ENCODE measurements around the gene IL20RA.

IL20RA gene

GRCh38 chr6:137019476-137020272 lies 25.1 kb downstream of the IL20RA start:
- no peaks in the 10 kb centered on the region for H3K36me3 ChIP-seq (ENCODE audit: control insufficient read depth, insufficient read depth, low read length)
- no peak overlapping the region for H3K4me3 ChIP-seq (ENCODE audit: low read depth, low read length)
- no peak overlapping the region for H3K9ac ChIP-seq (ENCODE audit: low read length)
- H3K9me3 ChIP-seq (ENCODE audit: control insufficient read depth, insufficient read depth, low read depth, low read length) = peaks cover 7% of the 10 kb centered on the region
- no peak overlapping the region for H3K27ac ChIP-seq (ENCODE audit: low read depth, low read length)
- H3K27me3 ChIP-seq (ENCODE audit: control insufficient read depth, insufficient read depth, low read length) = no peaks in the 10 kb centered on the region
- peaks cover 2% of the 10 kb centered on the region; the same call in 1 of the 2 replicates for H3K4me1 ChIP-seq (ENCODE audit: control insufficient read depth, insufficient read depth, low read length)

DNA sequence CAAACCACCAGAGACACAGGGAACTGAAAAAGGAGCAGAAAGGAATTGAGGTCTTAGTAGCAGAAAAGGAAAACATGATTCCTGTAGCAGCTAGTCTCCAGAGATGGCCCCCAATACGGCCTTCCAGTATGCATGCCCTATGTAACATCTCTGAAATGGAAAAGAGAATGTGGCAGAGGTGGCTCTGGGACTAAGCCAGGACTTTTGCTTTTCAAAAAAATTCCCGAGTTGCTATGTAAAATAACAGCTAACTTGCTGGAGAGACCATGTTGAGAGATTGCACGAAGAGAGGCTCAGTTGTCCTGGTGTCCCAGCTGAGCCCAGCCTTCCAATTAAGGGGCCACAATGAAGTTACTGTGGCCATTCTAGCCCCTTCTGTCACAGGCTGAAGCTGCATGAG lies 27.7 kb downstream of the IL20RA start:
- Histone ChIP-seq H3K4me1 (ENCODE audit: control insufficient read depth, insufficient read depth, low read length) (peaks cover 5% of the 10 kb centered on the region; the same call in 1 of the 2 replicates), H3K4me3 (ENCODE audit: low read depth, low read length) (no peak overlapping the region), H3K27me3 (ENCODE audit: control insufficient read depth, insufficient read depth, low read length) (no peaks in the 10 kb centered on the region), H3K27ac (ENCODE audit: low read depth, low read length) (no peak overlapping the region), H3K36me3 (ENCODE audit: control insufficient read depth, insufficient read depth, low read length) (no peaks in the 10 kb centered on the region), H3K9me3 (ENCODE audit: control insufficient read depth, insufficient read depth, low read depth, low read length) (peaks cover 7% of the 10 kb centered on the region), H3K9ac (ENCODE audit: low read length) (no peak overlapping the region)

DNA sequence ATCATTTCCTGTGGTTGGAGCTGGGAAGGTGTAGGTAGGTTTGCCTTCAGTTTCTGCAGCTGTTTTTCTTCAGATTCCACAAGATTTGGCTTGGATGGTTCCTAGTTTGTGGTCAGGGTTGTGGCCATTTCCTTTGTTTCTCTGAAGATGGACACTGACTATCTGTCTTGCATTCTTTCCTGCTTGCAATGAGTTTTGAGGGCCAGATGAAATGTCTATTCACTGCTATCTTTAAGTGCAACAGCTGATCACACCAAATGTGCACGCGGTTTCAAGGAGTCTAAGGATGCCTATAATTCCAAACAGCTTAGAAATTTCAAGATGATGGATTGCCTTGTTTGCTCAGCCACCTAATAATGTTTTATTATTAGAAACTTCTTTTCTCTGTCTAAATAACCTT lies 28.4 kb downstream of the IL20RA start:
- Histone ChIP-seq H3K9me3 (ENCODE audit: control insufficient read depth, insufficient read depth, low read depth, low read length) (peaks cover 7% of the 10 kb centered on the region), H3K27me3 (ENCODE audit: control insufficient read depth, insufficient read depth, low read length) (no peaks in the 10 kb centered on the region), H3K27ac (ENCODE audit: low read depth, low read length) (no peak overlapping the region), H3K9ac (ENCODE audit: low read length) (no peak overlapping the region), H3K4me3 (ENCODE audit: low read depth, low read length) (no peak overlapping the region), H3K36me3 (ENCODE audit: control insufficient read depth, insufficient read depth, low read length) (no peaks in the 10 kb centered on the region), H3K4me1 (ENCODE audit: control insufficient read depth, insufficient read depth, low read length) (peaks cover 5% of the 10 kb centered on the region; the same call in 1 of the 2 replicates)

DNA sequence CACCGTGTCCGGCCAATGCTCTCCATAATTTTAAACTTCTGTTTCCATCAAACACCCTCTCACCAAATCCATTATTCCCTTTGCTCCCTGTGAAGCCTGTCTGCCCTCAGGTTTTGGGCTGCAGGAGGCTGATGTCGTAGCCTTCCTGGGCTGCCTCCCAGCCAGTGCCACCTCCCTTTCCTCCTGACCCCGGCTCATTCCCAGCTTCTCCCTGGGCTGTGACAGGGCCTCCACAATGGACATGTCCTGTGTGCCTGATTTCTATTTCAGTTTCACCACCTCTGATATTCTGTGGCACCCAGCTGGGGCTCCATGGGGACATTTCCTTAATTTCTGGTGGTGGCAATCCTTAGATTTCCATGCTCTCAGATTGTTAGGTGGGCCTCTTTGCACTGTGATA lies 28.8 kb downstream of the IL20RA start:
- H3K9ac ChIP-seq (ENCODE audit: low read length) = no peak overlapping the region
- no peak overlapping the region for H3K27ac ChIP-seq (ENCODE audit: low read depth, low read length)
- H3K4me1 ChIP-seq (ENCODE audit: control insufficient read depth, insufficient read depth, low read length) = peaks cover 5% of the 10 kb centered on the region; the same call in 1 of the 2 replicates
- no peak overlapping the region for H3K4me3 ChIP-seq (ENCODE audit: low read depth, low read length)
- H3K9me3 ChIP-seq (ENCODE audit: control insufficient read depth, insufficient read depth, low read depth, low read length) = peaks cover 7% of the 10 kb centered on the region
- H3K36me3 ChIP-seq (ENCODE audit: control insufficient read depth, insufficient read depth, low read length) = no peaks in the 10 kb centered on the region
- no peaks in the 10 kb centered on the region for H3K27me3 ChIP-seq (ENCODE audit: control insufficient read depth, insufficient read depth, low read length)

GRCh38 chr6:137013738-137014602 lies 30.8 kb downstream of the IL20RA start:
- Histone ChIP-seq H3K9me3 (ENCODE audit: control insufficient read depth, insufficient read depth, low read depth, low read length) (no peaks in the 10 kb centered on the region), H3K36me3 (ENCODE audit: control insufficient read depth, insufficient read depth, low read length) (no peaks in the 10 kb centered on the region), H3K4me3 (ENCODE audit: low read depth, low read length) (no peak overlapping the region), H3K4me1 (ENCODE audit: control insufficient read depth, insufficient read depth, low read length) (peaks cover 5% of the 10 kb centered on the region; the same call in 1 of the 2 replicates), H3K9ac (ENCODE audit: low read length) (no peak overlapping the region), H3K27ac (ENCODE audit: low read depth, low read length) (no peak overlapping the region), H3K27me3 (ENCODE audit: control insufficient read depth, insufficient read depth, low read length) (no peaks in the 10 kb centered on the region)

DNA sequence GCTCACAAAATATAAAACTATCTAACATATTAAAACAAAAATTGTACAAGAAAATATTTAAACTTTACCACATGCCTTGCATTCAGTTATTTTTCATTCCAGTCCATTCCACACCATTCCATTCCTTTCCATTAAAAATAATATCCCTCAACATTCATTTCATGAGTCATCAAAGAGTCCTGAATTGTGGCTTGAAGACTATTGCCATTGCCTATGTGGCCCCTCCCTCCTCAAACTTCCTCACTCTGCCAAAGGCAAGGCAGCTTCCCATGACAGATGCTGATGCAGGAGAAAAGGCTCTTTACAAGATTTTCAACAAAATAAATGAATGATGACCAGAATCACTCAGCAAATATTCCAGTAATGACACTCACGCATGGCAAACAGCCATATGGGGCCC lies 31.7 kb downstream of the IL20RA start:
- H3K9me3 ChIP-seq (ENCODE audit: control insufficient read depth, insufficient read depth, low read depth, low read length) = no peaks in the 10 kb centered on the region
- H3K27ac ChIP-seq (ENCODE audit: low read depth, low read length) = no peak overlapping the region
- H3K4me3 ChIP-seq (ENCODE audit: low read depth, low read length) = no peak overlapping the region
- no peaks in the 10 kb centered on the region for H3K36me3 ChIP-seq (ENCODE audit: control insufficient read depth, insufficient read depth, low read length)
- H3K9ac ChIP-seq (ENCODE audit: low read length) = no peak overlapping the region
- peaks cover 5% of the 10 kb centered on the region; the same call in 1 of the 2 replicates for H3K4me1 ChIP-seq (ENCODE audit: control insufficient read depth, insufficient read depth, low read length)
- no peaks in the 10 kb centered on the region for H3K27me3 ChIP-seq (ENCODE audit: control insufficient read depth, insufficient read depth, low read length)

GRCh38 chr6:137011406-137011805 lies 33.4 kb downstream of the IL20RA start:
- no peaks in the 10 kb centered on the region for H3K9me3 ChIP-seq (ENCODE audit: control insufficient read depth, insufficient read depth, low read depth, low read length)
- no peaks in the 10 kb centered on the region for H3K27me3 ChIP-seq (ENCODE audit: control insufficient read depth, insufficient read depth, low read length)
- no peaks in the 10 kb centered on the region for H3K36me3 ChIP-seq (ENCODE audit: control insufficient read depth, insufficient read depth, low read length)
- H3K27ac ChIP-seq (ENCODE audit: low read depth, low read length) = no peak overlapping the region
- H3K4me3 ChIP-seq (ENCODE audit: low read depth, low read length) = no peak overlapping the region
- H3K9ac ChIP-seq (ENCODE audit: low read length) = no peak overlapping the region
- H3K4me1 ChIP-seq (ENCODE audit: control insufficient read depth, insufficient read depth, low read length) = 0 out of 2 replicates have a peak, but pooled peaks cover 3% of the 10 kb centered on the region

DNA sequence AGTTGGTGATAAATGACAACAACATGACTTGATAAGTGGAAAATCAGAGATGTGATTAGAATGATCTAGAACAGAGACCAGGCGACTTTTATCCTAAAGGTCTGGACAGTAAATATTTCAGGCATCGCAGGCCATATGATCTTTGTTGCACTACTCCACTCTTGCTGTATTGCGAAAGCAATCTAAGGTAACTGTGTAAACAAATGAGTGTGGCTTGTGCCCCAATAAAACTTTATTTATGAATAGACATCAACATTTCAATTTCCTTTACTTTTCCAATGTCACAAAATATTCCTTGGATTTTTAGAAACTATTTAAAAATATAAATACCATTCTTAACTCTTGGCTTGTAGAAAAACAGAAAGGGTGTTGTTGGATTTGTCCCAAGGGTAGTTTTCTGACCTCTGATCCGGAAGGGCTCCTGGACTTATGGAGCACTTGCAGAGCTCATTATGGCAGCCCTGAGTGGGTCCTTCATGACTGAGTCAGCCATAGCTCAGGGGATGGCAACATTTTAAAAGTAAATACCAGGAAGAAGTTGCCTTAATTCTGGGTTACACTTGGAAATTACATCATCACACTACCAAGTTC lies 34.5 kb downstream of the IL20RA start:
- Histone ChIP-seq H3K4me1 (ENCODE audit: control insufficient read depth, insufficient read depth, low read length) (0 out of 2 replicates have a peak, but pooled peaks cover 3% of the 10 kb centered on the region), H3K9ac (ENCODE audit: low read length) (no peak overlapping the region), H3K36me3 (ENCODE audit: control insufficient read depth, insufficient read depth, low read length) (no peaks in the 10 kb centered on the region), H3K9me3 (ENCODE audit: control insufficient read depth, insufficient read depth, low read depth, low read length) (no peaks in the 10 kb centered on the region), H3K27ac (ENCODE audit: low read depth, low read length) (no peak overlapping the region), H3K27me3 (ENCODE audit: control insufficient read depth, insufficient read depth, low read length) (no peaks in the 10 kb centered on the region), H3K4me3 (ENCODE audit: low read depth, low read length) (no peak overlapping the region)

GRCh38 chr6:137008204-137008603 lies 36.6 kb downstream of the IL20RA start:
- Histone ChIP-seq H3K4me1 (ENCODE audit: control insufficient read depth, insufficient read depth, low read length) (no peaks in the 10 kb centered on the region), H3K27me3 (ENCODE audit: control insufficient read depth, insufficient read depth, low read length) (no peaks in the 10 kb centered on the region), H3K27ac (ENCODE audit: low read depth, low read length) (no peak overlapping the region), H3K36me3 (ENCODE audit: control insufficient read depth, insufficient read depth, low read length) (no peaks in the 10 kb centered on the region), H3K9ac (ENCODE audit: low read length) (no peak overlapping the region), H3K4me3 (ENCODE audit: low read depth, low read length) (no peak overlapping the region), H3K9me3 (ENCODE audit: control insufficient read depth, insufficient read depth, low read depth, low read length) (no peaks in the 10 kb centered on the region)

- Histone ChIP-seq H3K4me3 (ENCODE audit: low read depth, low read length) (no peak overlapping the region), H3K4me1 (ENCODE audit: control insufficient read depth, insufficient read depth, low read length) (peaks cover 18% of the 10 kb centered on the region), H3K36me3 (ENCODE audit: control insufficient read depth, insufficient read depth, low read length) (no peaks in the 10 kb centered on the region), H3K9me3 (ENCODE audit: control insufficient read depth, insufficient read depth, low read depth, low read length) (no peaks in the 10 kb centered on the region), H3K9ac (ENCODE audit: low read length) (no peak overlapping the region), H3K27ac (ENCODE audit: low read depth, low read length) (no peak overlapping the region), H3K27me3 (ENCODE audit: control insufficient read depth, insufficient read depth, low read length) (no peaks in the 10 kb centered on the region)
Observed at GRCh38 chr6:137006056-137006455, 38.7 kb downstream of the IL20RA start.

GRCh38 chr6:137005073-137005472 lies 39.7 kb downstream of the IL20RA start:
- no peak overlapping the region for H3K27ac ChIP-seq (ENCODE audit: low read depth, low read length)

More at GRCh38 chr6:137005073-137005472, 39.7 kb downstream of the IL20RA start:
- no peaks in the 10 kb centered on the region for H3K36me3 ChIP-seq (ENCODE audit: control insufficient read depth, insufficient read depth, low read length)
- H3K4me1 ChIP-seq (ENCODE audit: control insufficient read depth, insufficient read depth, low read length) = peaks cover 22% of the 10 kb centered on the region
- no peak overlapping the region for H3K9ac ChIP-seq (ENCODE audit: low read length)
- no peaks in the 10 kb centered on the region for H3K9me3 ChIP-seq (ENCODE audit: control insufficient read depth, insufficient read depth, low read depth, low read length)
- no peaks in the 10 kb centered on the region for H3K27me3 ChIP-seq (ENCODE audit: control insufficient read depth, insufficient read depth, low read length)
- no peak overlapping the region for H3K4me3 ChIP-seq (ENCODE audit: low read depth, low read length)
